ENCODE results near the gene ANXA11. TPM values are rescaled to one million over a fixed set of nuclear protein-coding genes. Genes with fewer than 3 reads are reported as not detected.

The ANXA11 gene
- total RNA-seq, 2 donors from 2014 or later: 130 to 198 TPM

GRCh38 chr10:80200259-80200658, 5.1 kb downstream of the ANXA11 start:
- Histone ChIP-seq H3K27ac (peak overlapping the region; percentile 76 to 98), H3K36me3 (no peaks in the 10 kb centered on the region), H3K9me3 (no peaks in the 10 kb centered on the region), H3K27me3 (replicated peaks; ENCODE audit: insufficient read depth) (no peaks in the 10 kb centered on the region), H3K4me3 (peak overlapping the region; percentile 50), H3K4me1 (ENCODE audit: control insufficient read depth in 1 of 2, low read depth in 2 of 2) (peaks cover 77 to 92% of the 10 kb centered on the region in 2 donors)
- no peak for TF ChIP-seq CTCF (IDR thresholded peaks at IDR 0.05)
- no peak for DNase-seq (ENCODE audit: low spot score)
- no peak for ATAC-seq (ENCODE audit: insufficient number of reproducible peaks, low FRiP score, low read depth)

DNA sequence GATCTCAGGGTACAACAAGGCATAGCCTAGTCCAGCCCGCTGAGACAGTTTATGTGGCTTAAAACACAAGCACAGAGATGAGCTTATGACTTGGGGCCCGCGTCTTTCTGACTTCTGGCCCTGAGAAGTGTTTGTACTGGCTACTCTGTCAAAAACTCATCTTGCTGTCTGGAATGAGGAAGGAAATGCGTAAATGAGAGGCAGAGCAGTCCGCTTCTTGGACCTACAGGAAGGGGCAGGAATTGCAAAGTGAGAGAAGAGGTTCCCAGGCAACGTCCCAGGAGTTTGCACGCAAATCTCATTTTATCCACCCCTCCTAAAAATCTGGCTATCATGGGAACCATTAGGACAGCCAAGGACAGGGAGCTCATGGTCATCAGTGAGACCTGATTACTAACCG, 5.5 kb downstream of the ANXA11 start:
- DNase-seq (ENCODE audit: low spot score) (no peak), ATAC-seq (ENCODE audit: insufficient number of reproducible peaks, low FRiP score, low read depth) (peak; percentile 44)
- Histone ChIP-seq H3K27ac (peak overlapping the region; percentile 76 to 98), H3K4me3 (peak overlapping the region; percentile 50), H3K36me3 (no peaks in the 10 kb centered on the region), H3K4me1 (ENCODE audit: control insufficient read depth in 1 of 2, low read depth in 2 of 2) (peaks cover 77 to 97% of the 10 kb centered on the region in 2 donors), H3K27me3 (replicated peaks; ENCODE audit: insufficient read depth) (no peaks in the 10 kb centered on the region), H3K9me3 (no peaks in the 10 kb centered on the region)
- peak; percentile 41 for TF ChIP-seq CTCF (IDR thresholded peaks at IDR 0.05)

- H3K27ac ChIP-seq: peak overlapping the region; percentile 76 to 98
- H3K27me3 ChIP-seq (replicated peaks; ENCODE audit: insufficient read depth): no peaks in the 10 kb centered on the region
- H3K4me3 ChIP-seq: peak overlapping the region; percentile 50
- DNase-seq (ENCODE audit: low spot score) (no peak), ATAC-seq (ENCODE audit: insufficient number of reproducible peaks, low FRiP score, low read depth) (no peak)
- TF ChIP-seq CTCF (IDR thresholded peaks at IDR 0.05): no peak
- H3K4me1 ChIP-seq (ENCODE audit: control insufficient read depth in 1 of 2, low read depth in 2 of 2): peaks cover 80 to 95% of the 10 kb centered on the region in 2 donors
- H3K36me3 ChIP-seq: no peaks in the 10 kb centered on the region
- H3K9me3 ChIP-seq: no peaks in the 10 kb centered on the region
Measured at GRCh38 chr10:80197972-80198916, 7.1 kb downstream of the ANXA11 start.

DNA sequence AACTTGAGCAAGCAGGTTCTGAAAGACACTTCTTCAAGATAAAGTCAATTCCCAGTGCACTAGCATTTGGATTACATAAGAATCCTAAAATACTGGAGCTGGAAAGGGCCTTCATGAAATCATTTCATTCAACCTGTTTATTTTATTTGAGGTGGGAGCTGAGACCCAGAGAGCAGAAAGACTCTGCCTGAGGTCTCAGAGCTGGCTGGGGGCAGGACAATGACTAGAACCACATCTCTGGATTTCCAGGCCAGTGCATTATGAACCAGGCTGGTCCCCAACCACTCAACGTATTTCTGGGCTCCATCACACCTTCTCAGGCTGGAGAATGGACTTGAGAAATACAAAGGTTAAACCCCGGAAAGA, 8.4 kb downstream of the ANXA11 start:
- Histone ChIP-seq H3K27me3 (replicated peaks; ENCODE audit: insufficient read depth) (no peaks in the 10 kb centered on the region), H3K9me3 (no peaks in the 10 kb centered on the region), H3K4me3 (peak overlapping the region; percentile 12), H3K36me3 (no peaks in the 10 kb centered on the region), H3K4me1 (ENCODE audit: control insufficient read depth in 1 of 2, low read depth in 2 of 2) (peaks cover 67 to 81% of the 10 kb centered on the region in 2 donors), H3K27ac (peak overlapping the region; percentile 63 to 98)
- DNase-seq (ENCODE audit: low spot score) (no peak), ATAC-seq (ENCODE audit: insufficient number of reproducible peaks, low FRiP score, low read depth) (no peak)
- no peak for TF ChIP-seq CTCF (IDR thresholded peaks at IDR 0.05)

GRCh38 chr10:80196270-80196949, 8.9 kb downstream of the ANXA11 start:
- Histone ChIP-seq H3K27me3 (replicated peaks; ENCODE audit: insufficient read depth) (no peaks in the 10 kb centered on the region), H3K36me3 (no peaks in the 10 kb centered on the region), H3K4me3 (peak overlapping the region; percentile 12), H3K9me3 (no peaks in the 10 kb centered on the region), H3K27ac (peak overlapping the region; percentile 63 to 98), H3K4me1 (ENCODE audit: control insufficient read depth in 1 of 2, low read depth in 2 of 2) (peaks cover 67 to 76% of the 10 kb centered on the region in 2 donors)
- DNase-seq (ENCODE audit: low spot score) (peak; percentile 62), ATAC-seq (ENCODE audit: insufficient number of reproducible peaks, low FRiP score, low read depth) (peak; percentile 29)
- TF ChIP-seq CTCF (IDR thresholded peaks at IDR 0.05): no peak
